ENCODE measurements around the gene CCL14. TPM values are rescaled to one million over a fixed set of nuclear protein-coding genes. Genes with fewer than 3 reads are reported as not detected.

CCL14 gene
- polyA plus RNA-seq, 1 donor (not counting 4 experiments of a cell fraction or from before 2014, with no cell fraction given): not detected

GRCh38 chr17:36004594-36005108, 18.1 kb upstream of the CCL14 start:
- no peak overlapping the region for H2AFZ ChIP-seq (ENCODE audit: control insufficient read depth, low read length)
- no peak for DNase-seq (ENCODE audit: low read depth, low spot score)
- H3K4me2 ChIP-seq (ENCODE audit: control insufficient read depth, extremely low read depth, insufficient read depth, low read depth, low read length): no peak overlapping the region
- no peaks in the 10 kb centered on the region for H3K9me1 ChIP-seq (ENCODE audit: control insufficient read depth, extremely low read depth, insufficient read depth, low read length)
- FAIRE-seq: no peak
- H3K36me3 ChIP-seq (ENCODE audit: control insufficient read depth in 2 of 2, extremely low read depth in 1 of 2, insufficient read depth in 2 of 2, low read length in 2 of 2): no peaks in the 10 kb centered on the region
- H3K27me3 ChIP-seq (ENCODE audit: control insufficient read depth, extremely low read depth, insufficient read depth, low read length): no peaks in the 10 kb centered on the region
- no peaks in the 10 kb centered on the region for H3K79me2 ChIP-seq (ENCODE audit: control insufficient read depth, insufficient read depth, low read length)
- TF ChIP-seq CTCF (optimal IDR thresholded peaks at IDR 0.05 in 1 of 3, IDR thresholded peaks at IDR 0.05 in 1 of 3, conservative IDR thresholded peaks at IDR 0.05 in 1 of 3; ENCODE audit: extremely low read depth in 1 of 3, insufficient read depth in 2 of 3, low read length in 3 of 3): no peak
- TF ChIP-seq EZH2 (IDR thresholded peaks at IDR 0.05; ENCODE audit: low read length): no peak
- H3K4me3 ChIP-seq (ENCODE audit: control insufficient read depth in 2 of 3, extremely low read depth in 1 of 3, insufficient read depth in 2 of 3, low read depth in 1 of 3, low read length in 3 of 3): no peak overlapping the region
- no peaks in the 10 kb centered on the region for H3K9me3 ChIP-seq (ENCODE audit: control insufficient read depth, low read depth, low read length)
- no peak overlapping the region for H3K9ac ChIP-seq (ENCODE audit: control insufficient read depth, extremely low read depth, insufficient read depth, low read length)
- H3K4me1 ChIP-seq (ENCODE audit: control insufficient read depth, extremely low read depth, insufficient read depth, low read length): no peaks in the 10 kb centered on the region
- no peaks in the 10 kb centered on the region for H4K20me1 ChIP-seq (ENCODE audit: control insufficient read depth, extremely low read depth, insufficient read depth, low read length)
- dilution Hi-C loops (cut with MboI; ENCODE audit: extremely low pct_ligation_motif_present, low sequenced_read_pairs): no loop called here
- no peak overlapping the region for H3K27ac ChIP-seq (ENCODE audit: control insufficient read depth, insufficient read depth, low read length)

- DNase-seq (ENCODE audit: low read depth, low spot score) (no peak), FAIRE-seq (no peak)
- no peaks in the 10 kb centered on the region for H4K20me1 ChIP-seq (ENCODE audit: control insufficient read depth, extremely low read depth, insufficient read depth, low read length)
- H3K9me3 ChIP-seq (ENCODE audit: control insufficient read depth, low read depth, low read length): no peaks in the 10 kb centered on the region
- no peaks in the 10 kb centered on the region for H3K9me1 ChIP-seq (ENCODE audit: control insufficient read depth, extremely low read depth, insufficient read depth, low read length)
- H3K27me3 ChIP-seq (ENCODE audit: control insufficient read depth, extremely low read depth, insufficient read depth, low read length): no peaks in the 10 kb centered on the region
- H2AFZ ChIP-seq (ENCODE audit: control insufficient read depth, low read length): no peak overlapping the region
- H3K9ac ChIP-seq (ENCODE audit: control insufficient read depth, extremely low read depth, insufficient read depth, low read length): no peak overlapping the region
- H3K79me2 ChIP-seq (ENCODE audit: control insufficient read depth, insufficient read depth, low read length): no peaks in the 10 kb centered on the region
- TF ChIP-seq CTCF (optimal IDR thresholded peaks at IDR 0.05 in 1 of 3, IDR thresholded peaks at IDR 0.05 in 1 of 3, conservative IDR thresholded peaks at IDR 0.05 in 1 of 3; ENCODE audit: extremely low read depth in 1 of 3, insufficient read depth in 2 of 3, low read length in 3 of 3): no peak
- TF ChIP-seq EZH2 (IDR thresholded peaks at IDR 0.05; ENCODE audit: low read length): no peak
- no peaks in the 10 kb centered on the region for H3K36me3 ChIP-seq (ENCODE audit: control insufficient read depth in 2 of 2, extremely low read depth in 1 of 2, insufficient read depth in 2 of 2, low read length in 2 of 2)
- no peak overlapping the region for H3K27ac ChIP-seq (ENCODE audit: control insufficient read depth, insufficient read depth, low read length)
- no peak overlapping the region for H3K4me2 ChIP-seq (ENCODE audit: control insufficient read depth, extremely low read depth, insufficient read depth, low read depth, low read length)
- dilution Hi-C loops (cut with MboI; ENCODE audit: extremely low pct_ligation_motif_present, low sequenced_read_pairs): no loop called here
- H3K4me3 ChIP-seq (ENCODE audit: control insufficient read depth in 2 of 3, extremely low read depth in 1 of 3, insufficient read depth in 2 of 3, low read depth in 1 of 3, low read length in 3 of 3): no peak overlapping the region
- no peaks in the 10 kb centered on the region for H3K4me1 ChIP-seq (ENCODE audit: control insufficient read depth, extremely low read depth, insufficient read depth, low read length)
These were observed 16.1 kb upstream of the CCL14 start for GRCh38 chr17:36002631-36003030.
